HG02610 (cell line): ENCODE data around the gene DMD.

Experiments used
- ATAC-seq: cut with Tn5 transposase; IDR thresholded peaks from one replicate; pipeline ENCODE4 v1.9.1; 2021; ENCODE audit warnings: mild to moderate bottlenecking, moderate library complexity; ENCODE audit not compliant: unreplicated experiment

Gene DMD

DNA sequence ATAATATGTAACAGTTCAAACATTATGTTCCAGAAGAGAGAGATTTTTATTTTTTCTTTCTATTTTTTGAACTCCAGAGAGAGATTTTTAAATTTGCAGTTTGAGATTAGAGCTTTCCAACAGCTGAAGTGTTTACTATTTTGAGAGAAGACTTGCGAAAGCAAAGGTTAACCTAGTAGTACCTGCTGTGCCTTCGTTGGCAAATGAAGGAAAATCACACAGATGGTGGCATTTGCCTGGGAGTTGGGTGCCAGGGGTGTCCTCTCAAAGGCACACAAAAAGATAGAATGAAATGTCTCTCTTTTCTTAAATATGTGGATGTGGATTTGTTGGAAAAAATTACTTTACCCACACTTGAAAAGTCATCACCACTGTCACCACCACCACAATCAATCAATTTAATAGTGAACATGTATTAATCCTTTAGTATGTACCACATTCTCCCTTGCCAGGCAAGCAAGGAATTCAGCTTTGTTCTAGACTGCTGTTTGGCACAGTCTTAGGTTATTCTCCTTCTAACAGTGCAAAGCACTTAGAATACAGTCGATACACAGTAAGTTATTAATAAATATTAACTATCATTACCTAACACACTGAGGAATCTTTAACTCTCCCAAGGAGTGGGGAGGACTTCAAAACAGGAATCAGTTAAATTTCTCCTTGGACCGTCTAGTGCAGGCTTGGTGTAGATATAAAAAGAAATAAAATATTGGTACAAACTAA lies 1301.3 kb downstream of the DMD start:
- no peak for ATAC-seq

DNA sequence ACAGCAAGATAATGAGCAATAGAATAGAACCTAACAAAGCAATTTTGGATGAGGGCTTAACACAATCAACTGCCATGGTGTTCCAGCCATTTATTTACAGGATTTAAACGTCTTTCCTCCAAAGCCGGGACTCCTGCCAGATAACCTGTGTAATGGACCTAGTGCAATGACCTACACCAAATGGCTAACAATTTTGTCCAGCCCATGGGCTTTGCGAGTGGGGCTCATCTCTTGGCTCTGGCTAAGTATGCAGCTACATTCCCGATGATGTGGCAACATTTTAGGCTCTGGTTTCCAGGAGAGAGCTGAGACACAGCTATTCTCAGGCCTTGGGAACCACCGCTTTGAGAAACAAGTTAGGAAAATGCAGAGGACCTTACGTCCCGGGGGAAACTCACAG lies 1317.2 kb downstream of the DMD start:
- no peak for ATAC-seq

GRCh38 chrX:31893525-31893924 lies 1317.8 kb downstream of the DMD start:
- ATAC-seq, result no peak

GRCh38 chrX:31889088-31889487 lies 1322.3 kb downstream of the DMD start:
- no peak for ATAC-seq

GRCh38 chrX:31884535-31884934 lies 1326.8 kb downstream of the DMD start:
- ATAC-seq, result no peak

GRCh38 chrX:31872007-31872406 lies 1339.3 kb downstream of the DMD start:
- ATAC-seq, result no peak

GRCh38 chrX:31870267-31870666 lies 1341.1 kb downstream of the DMD start:
- no peak for ATAC-seq

DNA sequence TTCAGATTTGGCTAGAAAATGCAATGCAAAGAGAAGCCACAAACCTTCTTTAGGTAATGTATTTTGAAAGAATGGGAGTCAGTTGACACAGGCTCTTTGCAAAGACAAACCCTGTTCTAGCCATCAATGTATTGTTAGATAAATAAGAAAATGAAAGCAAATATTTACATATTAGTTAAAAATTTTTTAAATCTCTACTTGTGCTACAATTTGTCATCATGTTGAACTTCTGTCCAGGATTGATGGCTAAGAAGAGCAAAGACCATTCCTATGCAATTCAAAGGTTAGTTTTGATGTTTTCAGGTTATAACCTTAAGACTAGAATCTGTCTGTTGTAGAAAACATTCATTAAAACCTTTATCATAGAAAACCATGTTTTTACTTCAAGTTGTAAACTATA lies 1350.7 kb downstream of the DMD start:
- no peak for ATAC-seq

DNA sequence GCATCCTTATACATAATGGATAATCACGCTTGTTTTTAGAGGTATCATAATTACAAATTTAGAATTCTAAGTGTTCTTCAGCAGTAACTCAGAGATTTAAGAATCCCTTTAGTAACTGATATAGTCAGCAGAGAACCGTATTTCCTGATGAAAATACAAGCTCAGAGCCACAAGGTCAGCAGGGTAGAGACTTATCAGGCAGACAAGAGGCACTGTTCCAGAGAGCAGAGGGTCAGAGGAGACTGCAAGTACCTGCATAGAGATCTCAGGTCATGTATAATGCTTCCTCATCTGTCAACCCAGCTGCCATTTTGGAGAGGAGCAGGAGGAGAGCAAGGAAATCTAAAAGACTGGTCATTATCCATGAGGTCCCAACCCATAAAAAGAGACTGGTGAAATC lies 1352.4 kb downstream of the DMD start:
- ATAC-seq, result no peak

GRCh38 chrX:31854716-31855115 lies 1356.6 kb downstream of the DMD start:
- no peak for ATAC-seq

DNA sequence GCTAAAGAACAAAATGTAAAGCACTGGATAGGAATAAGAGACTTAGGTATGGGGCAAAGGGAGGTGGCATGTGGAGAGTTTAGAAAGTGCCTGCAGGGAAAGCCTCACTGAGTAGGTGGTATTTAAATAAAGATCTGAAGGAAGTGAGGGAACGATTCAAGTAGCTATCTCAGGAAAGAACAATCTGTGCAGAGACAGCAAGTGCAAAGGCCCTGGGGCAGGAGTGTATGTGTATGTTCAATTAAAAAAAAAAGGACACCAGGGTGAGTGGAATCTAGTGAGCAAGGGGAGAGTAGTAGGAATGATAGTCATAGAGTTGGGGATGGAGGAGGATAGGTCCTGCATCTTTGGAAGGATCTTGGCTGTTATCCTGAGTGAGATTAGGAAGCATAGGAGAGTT lies 1359.6 kb downstream of the DMD start:
- no peak for ATAC-seq

GRCh38 chrX:31847773-31848172 lies 1363.6 kb downstream of the DMD start:
- ATAC-seq, result no peak

GRCh38 chrX:31845003-31845402 lies 1366.3 kb downstream of the DMD start:
- ATAC-seq, result no peak

- no peak for ATAC-seq
Measured at GRCh38 chrX:31838617-31839016, 1372.7 kb downstream of the DMD start.

DNA sequence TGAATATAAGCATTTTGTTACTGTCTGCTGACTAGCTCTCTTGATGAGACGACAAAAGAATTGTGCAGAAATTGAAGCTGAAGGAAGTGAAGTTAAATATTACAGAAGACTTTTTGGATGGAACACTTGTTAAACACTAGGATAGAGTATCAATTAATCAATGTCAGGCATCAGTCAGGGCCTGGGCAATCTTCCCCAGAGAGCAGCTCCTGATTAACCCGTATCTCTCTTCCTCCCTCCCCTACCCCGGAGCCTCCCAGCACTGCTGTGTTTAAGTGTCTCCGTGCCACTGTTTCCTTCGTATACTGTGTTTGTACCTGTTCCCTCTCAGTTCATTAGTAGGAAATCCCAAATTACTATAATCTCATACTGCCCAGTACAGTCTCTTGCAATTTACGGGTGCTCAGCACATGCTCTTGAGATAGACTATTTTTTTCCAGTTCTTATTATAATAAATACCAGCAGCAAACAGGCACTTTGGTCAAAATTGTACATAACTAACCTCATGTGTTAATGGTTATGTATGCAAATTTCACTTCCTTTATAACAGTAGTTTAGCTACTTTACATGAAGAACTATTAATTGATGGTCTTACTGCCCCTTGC lies 1373.8 kb downstream of the DMD start:
- no peak for ATAC-seq

GRCh38 chrX:31836479-31836878 lies 1374.9 kb downstream of the DMD start:
- ATAC-seq, result no peak

- ATAC-seq, result no peak
Measured at GRCh38 chrX:31832263-31832662, 1379.1 kb downstream of the DMD start.

DNA sequence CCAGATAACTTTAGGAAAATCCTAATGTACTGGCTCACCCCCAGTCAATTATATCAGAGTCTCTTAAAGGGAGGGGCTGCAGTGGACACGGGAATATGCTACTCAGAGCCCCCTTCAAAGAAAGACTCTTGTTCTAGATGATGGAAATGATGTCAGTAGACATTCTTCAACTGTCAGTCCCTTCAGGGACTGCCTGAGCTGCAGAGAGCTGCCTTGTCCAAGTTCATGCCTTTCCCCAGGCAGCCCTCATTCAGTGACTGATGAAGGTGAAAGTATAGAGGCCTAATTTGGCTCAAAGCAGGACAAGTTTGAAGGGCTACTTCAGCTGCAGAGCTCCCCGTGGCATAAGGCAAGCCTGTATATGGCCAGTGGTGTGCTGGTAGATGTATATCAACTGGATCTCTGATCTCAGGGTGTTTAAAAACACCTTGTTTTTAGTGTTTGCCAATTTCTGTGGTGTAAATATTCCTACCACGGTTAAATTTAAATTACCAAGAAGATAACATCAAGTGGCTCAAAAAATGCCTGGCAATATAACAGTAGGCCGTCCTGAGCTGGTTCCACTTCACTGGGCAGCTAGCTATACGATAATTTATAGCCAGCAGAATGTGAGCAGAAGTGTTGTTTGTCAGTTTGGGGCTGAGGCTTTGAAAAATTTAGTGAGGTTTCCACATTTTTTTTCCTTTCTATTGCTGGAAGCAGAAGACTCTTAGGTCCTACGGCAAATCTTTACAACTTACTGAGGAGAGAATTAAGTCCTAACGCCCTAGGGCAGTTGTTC lies 1390.7 kb downstream of the DMD start:
- ATAC-seq, result no peak

DNA sequence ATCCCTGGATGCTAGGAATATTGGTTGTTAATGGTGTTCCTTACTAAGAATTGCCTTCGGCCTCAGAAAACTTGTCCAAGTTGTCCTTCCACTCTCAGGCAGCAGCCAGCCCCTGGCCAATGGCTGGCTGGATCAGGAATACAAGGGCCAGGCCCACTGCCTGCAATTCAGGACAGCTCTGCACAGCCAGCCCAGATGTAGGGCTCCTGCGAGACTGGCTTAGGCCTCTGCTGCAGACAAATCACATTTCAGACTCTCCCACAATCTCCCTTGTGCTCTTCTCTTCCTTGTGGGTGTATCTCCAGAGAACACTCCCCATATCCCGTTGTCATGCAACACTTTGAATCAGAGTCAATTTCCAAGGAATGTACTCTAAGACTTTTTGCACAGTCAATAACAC lies 1391.9 kb downstream of the DMD start:
- ATAC-seq, result no peak

DNA sequence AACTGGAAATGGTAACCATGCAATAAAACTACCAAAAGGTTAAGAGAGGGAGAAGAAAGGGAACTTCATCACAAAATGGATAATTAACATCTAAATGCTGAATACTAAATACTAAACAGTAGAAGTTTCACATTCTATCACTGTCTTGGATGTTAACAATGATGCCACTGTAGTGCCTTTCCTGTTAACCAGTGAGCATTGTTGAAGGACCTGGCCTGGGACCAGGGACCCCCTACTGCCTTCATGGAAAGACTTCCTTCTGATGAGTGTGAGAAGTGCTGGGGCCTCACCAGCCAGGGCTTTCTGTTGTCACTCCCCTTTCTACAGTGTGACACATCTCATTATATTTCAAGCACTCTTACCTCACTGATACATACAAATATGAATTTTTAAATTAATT lies 1400.2 kb downstream of the DMD start:
- ATAC-seq, result no peak

DNA sequence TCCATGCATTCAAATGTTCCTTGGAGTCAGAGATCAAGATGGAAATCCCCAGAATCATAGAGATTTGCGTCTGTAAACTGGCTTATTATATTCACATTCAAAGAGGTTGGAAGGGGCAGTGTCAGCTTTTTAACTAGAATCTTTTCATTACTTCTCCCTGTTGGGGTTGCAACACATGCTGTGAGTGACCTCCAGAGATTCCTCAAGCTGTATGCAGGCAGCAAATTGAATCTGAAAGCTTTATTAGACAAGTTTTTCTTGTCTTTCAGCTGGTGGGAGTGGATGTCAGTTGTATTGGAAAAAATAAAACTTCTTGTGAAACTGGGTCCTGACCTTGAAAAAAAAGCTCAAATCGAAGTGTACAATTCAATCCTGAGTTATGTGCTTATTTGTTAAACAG lies 1403.0 kb downstream of the DMD start:
- ATAC-seq, result no peak

DNA sequence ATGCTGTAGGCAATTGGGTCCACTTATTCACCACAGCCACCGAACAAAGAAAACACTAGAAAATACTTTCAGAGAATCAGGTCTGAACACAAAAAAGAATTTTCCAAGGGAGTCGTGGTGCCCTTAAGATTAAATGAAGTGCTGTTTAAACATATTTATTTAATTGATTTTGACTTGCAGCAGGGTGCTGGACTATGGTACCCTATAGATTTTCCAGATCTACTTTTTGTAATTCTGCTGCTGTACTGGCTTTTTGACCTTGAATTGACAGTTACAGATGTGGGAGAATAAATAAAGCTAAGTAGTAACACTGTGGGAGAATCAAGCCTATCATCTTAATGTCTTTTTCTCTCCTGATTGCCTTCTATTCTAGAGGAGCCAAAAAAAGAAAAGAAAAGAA lies 1404.2 kb downstream of the DMD start:
- ATAC-seq, result no peak
